Astrocyte (in vitro differentiated cells and primary cell): ENCODE results near the gene GRM7. TPM values are rescaled to one million over a fixed set of nuclear protein-coding genes. Genes with fewer than 3 reads are reported as not detected.

ENCODE experiments used
- DNase-seq: peaks from one replicate; pipeline ENCODE4 v3.0.0-alpha.2; 2010; ENCODE audit warnings: low read depth
- FAIRE-seq: peaks from 2 replicates; lab custom pipeline; 2011; peaks lifted over from hg19 to GRCh38; lab: Jason Lieb, UNC
- H2AFZ ChIP-seq: 2 replicates; pipeline ENCODE4 v1.6.0; 2012; ENCODE audit warnings: low read depth, low read length, inconsistent platforms
- H3K27ac ChIP-seq: 2 replicates; pipeline ENCODE4 v1.5.1; 2011; ENCODE audit warnings: low read depth, low read length, inconsistent platforms
- H3K27me3 ChIP-seq: 2 replicates; pipeline ENCODE4 v1.6.0; 2011; ENCODE audit warnings: low read length, inconsistent platforms; ENCODE audit not compliant: insufficient read depth
- H3K36me3 ChIP-seq: 2 replicates; pipeline ENCODE4 v1.5.1; 2011; ENCODE audit warnings: low read length, inconsistent platforms; ENCODE audit not compliant: insufficient read depth
- H3K4me1 ChIP-seq: 2 replicates; pipeline ENCODE4 v1.5.1; 2011; ENCODE audit warnings: low read length, inconsistent platforms; ENCODE audit not compliant: insufficient read depth
- H3K4me2 ChIP-seq: 2 replicates; pipeline ENCODE4 v1.6.0; 2012; ENCODE audit warnings: low read length, inconsistent platforms
- H3K4me3 ChIP-seq: 2 replicates; pipeline ENCODE4 v1.5.1; 2011; ENCODE audit warnings: low read depth, mild to moderate bottlenecking, low read length, inconsistent platforms; ENCODE audit not compliant: insufficient read depth
- H3K79me2 ChIP-seq: 2 replicates; pipeline ENCODE4 v1.6.0; 2012; ENCODE audit warnings: mild to moderate bottlenecking, low read length, inconsistent platforms; ENCODE audit not compliant: insufficient read depth
- H3K9ac ChIP-seq: 2 replicates; pipeline ENCODE4 v1.6.0; 2012; ENCODE audit warnings: mild to moderate bottlenecking, low read length, inconsistent platforms
- H3K9me3 ChIP-seq: 2 replicates; pipeline ENCODE4 v1.5.1; 2012; ENCODE audit warnings: low read depth, mild to moderate bottlenecking, low read length, inconsistent platforms; ENCODE audit not compliant: insufficient read depth
- H4K20me1 ChIP-seq: 2 replicates; pipeline ENCODE4 v1.6.0; 2012; ENCODE audit warnings: low read length, inconsistent platforms; ENCODE audit not compliant: insufficient read depth
- H3K27ac Mint-ChIP-seq: one replicate; pipeline ENCODE4 v1.8.0; 2021; ENCODE audit warnings: mild to moderate bottlenecking, mixed read lengths; ENCODE audit not compliant: unreplicated experiment
- H3K27me3 Mint-ChIP-seq: one replicate; pipeline ENCODE4 v1.8.0; 2021; ENCODE audit warnings: low read depth, mixed read lengths; ENCODE audit not compliant: unreplicated experiment
- H3K36me3 Mint-ChIP-seq: one replicate; pipeline ENCODE4 v1.8.0; 2021; ENCODE audit warnings: low read depth, mixed read lengths; ENCODE audit not compliant: unreplicated experiment
- H3K4me1 Mint-ChIP-seq: one replicate; pipeline ENCODE4 v1.8.0; 2021; ENCODE audit warnings: low read depth, mixed read lengths; ENCODE audit not compliant: unreplicated experiment
- H3K4me3 Mint-ChIP-seq: one replicate; pipeline ENCODE4 v1.8.0; 2021; ENCODE audit warnings: mild to moderate bottlenecking, moderate library complexity, mixed read lengths; ENCODE audit not compliant: unreplicated experiment
- H3K9me3 Mint-ChIP-seq: one replicate; pipeline ENCODE4 v1.8.0; 2021; ENCODE audit warnings: mild to moderate bottlenecking, mixed read lengths; ENCODE audit not compliant: unreplicated experiment
- EZH2 ChIP-seq: IDR thresholded peaks from 2 replicates; pipeline ENCODE4 v1.6.1; 2012; ENCODE audit warnings: mild to moderate bottlenecking, low read length, inconsistent platforms; ENCODE audit not compliant: insufficient read depth
- total RNA-seq: library from RNA; stranded (reverse); gene quantifications from 2 replicates; pipeline ENCODE4 v1.2.1, GENCODE V29; 2021
- TF ChIP-seq, protein P1 (sequence below): IDR thresholded peaks from 2 replicates; pipeline ENCODE4 v1.5.1; 2011; ENCODE audit warnings: low read depth, mild to moderate bottlenecking, inconsistent platforms, low read length, moderate library complexity; ENCODE audit not compliant: insufficient read depth

GRM7 gene
- total RNA-seq, 1 donor from 2014 or later: not detected

DNA sequence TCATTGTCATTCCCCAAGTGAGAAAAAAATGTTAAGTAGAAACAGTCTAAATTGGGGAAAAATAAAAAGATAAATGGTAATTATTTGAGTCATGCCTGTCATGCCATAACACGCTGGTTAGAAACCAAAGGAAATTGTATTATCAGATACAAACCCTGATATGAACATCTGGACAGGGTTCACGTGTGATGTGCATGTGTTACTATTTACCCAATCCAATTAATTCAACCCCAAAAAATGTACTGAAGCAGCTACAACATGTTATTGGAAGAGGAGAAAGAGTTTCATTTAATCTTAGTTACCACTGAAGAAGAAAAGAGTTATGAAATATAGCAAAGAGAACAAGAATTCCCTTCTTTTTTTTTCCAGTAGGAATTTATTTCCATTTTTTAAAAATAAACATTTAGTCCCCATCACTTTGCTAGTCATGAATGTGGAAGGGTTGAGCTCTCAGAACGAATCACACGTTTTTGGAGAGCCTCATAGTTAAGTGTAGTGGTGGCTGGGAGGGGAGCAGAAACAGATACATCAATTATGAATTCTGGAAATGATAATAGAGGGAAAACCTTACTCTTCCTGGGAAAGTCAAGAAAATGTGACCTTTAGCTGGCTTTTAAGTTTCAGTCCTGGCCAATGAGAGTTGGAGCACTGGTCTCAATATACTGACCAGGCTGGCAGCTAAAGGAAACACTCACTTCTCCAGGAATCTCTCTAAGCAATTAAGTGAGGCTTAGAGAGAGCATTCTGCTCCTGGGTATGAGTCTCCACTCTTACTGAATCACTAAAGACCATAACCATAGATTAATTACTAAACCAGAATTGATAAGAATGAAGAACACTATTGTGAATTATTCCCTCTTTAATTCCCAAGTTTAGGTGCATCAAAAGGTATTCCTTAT, 796.5 kb downstream of the GRM7 start:
- Histone ChIP-seq H3K4me3 (no peak overlapping the region), H3K36me3 (no peaks in the 10 kb centered on the region), H3K9ac (no peak overlapping the region), H4K20me1 (no peaks in the 10 kb centered on the region), H3K4me1 (no peaks in the 10 kb centered on the region), H3K27me3 (no peaks in the 10 kb centered on the region), H3K4me2 (no peak overlapping the region), H2AFZ (no peak overlapping the region), H3K9me3 (no peaks in the 10 kb centered on the region), H3K27ac (no peak overlapping the region), H3K79me2 (no peaks in the 10 kb centered on the region)
- no peaks in the 10 kb centered on the region for H3K36me3 Mint-ChIP-seq
- DNase-seq (no peak), FAIRE-seq (no peak)
- TF ChIP-seq, protein P1, sequence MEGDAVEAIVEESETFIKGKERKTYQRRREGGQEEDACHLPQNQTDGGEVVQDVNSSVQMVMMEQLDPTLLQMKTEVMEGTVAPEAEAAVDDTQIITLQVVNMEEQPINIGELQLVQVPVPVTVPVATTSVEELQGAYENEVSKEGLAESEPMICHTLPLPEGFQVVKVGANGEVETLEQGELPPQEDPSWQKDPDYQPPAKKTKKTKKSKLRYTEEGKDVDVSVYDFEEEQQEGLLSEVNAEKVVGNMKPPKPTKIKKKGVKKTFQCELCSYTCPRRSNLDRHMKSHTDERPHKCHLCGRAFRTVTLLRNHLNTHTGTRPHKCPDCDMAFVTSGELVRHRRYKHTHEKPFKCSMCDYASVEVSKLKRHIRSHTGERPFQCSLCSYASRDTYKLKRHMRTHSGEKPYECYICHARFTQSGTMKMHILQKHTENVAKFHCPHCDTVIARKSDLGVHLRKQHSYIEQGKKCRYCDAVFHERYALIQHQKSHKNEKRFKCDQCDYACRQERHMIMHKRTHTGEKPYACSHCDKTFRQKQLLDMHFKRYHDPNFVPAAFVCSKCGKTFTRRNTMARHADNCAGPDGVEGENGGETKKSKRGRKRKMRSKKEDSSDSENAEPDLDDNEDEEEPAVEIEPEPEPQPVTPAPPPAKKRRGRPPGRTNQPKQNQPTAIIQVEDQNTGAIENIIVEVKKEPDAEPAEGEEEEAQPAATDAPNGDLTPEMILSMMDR: no peak
- no peak for TF ChIP-seq EZH2
- no peak overlapping the region for H3K27ac Mint-ChIP-seq
- H3K4me1 Mint-ChIP-seq: peaks cover 6% of the 10 kb centered on the region
- peaks cover 5% of the 10 kb centered on the region for H3K9me3 Mint-ChIP-seq
- no peak overlapping the region for H3K4me3 Mint-ChIP-seq
- H3K27me3 Mint-ChIP-seq: no peaks in the 10 kb centered on the region

- Histone ChIP-seq H3K4me2 (no peak overlapping the region), H3K36me3 (no peaks in the 10 kb centered on the region), H3K27ac (no peak overlapping the region), H2AFZ (no peak overlapping the region), H3K9me3 (no peaks in the 10 kb centered on the region), H4K20me1 (no peaks in the 10 kb centered on the region), H3K9ac (no peak overlapping the region), H3K4me1 (no peaks in the 10 kb centered on the region), H3K4me3 (no peak overlapping the region), H3K79me2 (no peaks in the 10 kb centered on the region), H3K27me3 (no peaks in the 10 kb centered on the region)
- Mint-ChIP-seq H3K4me3 (no peak overlapping the region), H3K4me1 (peaks cover 6% of the 10 kb centered on the region), H3K36me3 (no peaks in the 10 kb centered on the region), H3K27ac (no peak overlapping the region), H3K9me3 (peaks cover 5% of the 10 kb centered on the region), H3K27me3 (no peaks in the 10 kb centered on the region)
- no peak for TF ChIP-seq EZH2
- TF ChIP-seq, protein P1: no peak
- DNase-seq (no peak), FAIRE-seq (no peak)
Observed at GRCh38 chr3:7658294-7658693, 797.4 kb downstream of the GRM7 start.

- no peak overlapping the region for H3K4me2 ChIP-seq
- H3K27me3 ChIP-seq: no peaks in the 10 kb centered on the region
- DNase-seq (no peak), FAIRE-seq (no peak)
- no peak overlapping the region for H3K27ac Mint-ChIP-seq
- H3K27ac ChIP-seq: no peak overlapping the region
- peaks cover 2% of the 10 kb centered on the region for H3K9me3 Mint-ChIP-seq
- H3K27me3 Mint-ChIP-seq: no peaks in the 10 kb centered on the region
- no peaks in the 10 kb centered on the region for H3K9me3 ChIP-seq
- no peak overlapping the region for H2AFZ ChIP-seq
- peaks cover 6% of the 10 kb centered on the region for H3K4me1 Mint-ChIP-seq
- H3K36me3 ChIP-seq: no peaks in the 10 kb centered on the region
- TF ChIP-seq EZH2: no peak
- TF ChIP-seq, protein P1: no peak
- no peaks in the 10 kb centered on the region for H3K4me1 ChIP-seq
- no peaks in the 10 kb centered on the region for H3K79me2 ChIP-seq
- no peak overlapping the region for H3K4me3 ChIP-seq
- no peak overlapping the region for H3K9ac ChIP-seq
- no peaks in the 10 kb centered on the region for H4K20me1 ChIP-seq
- no peaks in the 10 kb centered on the region for H3K36me3 Mint-ChIP-seq
- H3K4me3 Mint-ChIP-seq: no peak overlapping the region
Observed at GRCh38 chr3:7659079-7659478, 798.2 kb downstream of the GRM7 start.
